DMS79 (cell line): ENCODE data around the gene GSN.

Source experiments
- DNase-seq: peaks from one replicate; lab custom pipeline; 2025; lab: John Stamatoyannopoulos, UW

GSN gene

GRCh38 chr9:121323449-121324151, 55.6 kb downstream of the GSN start:
- no peak for DNase-seq

- DNase-seq: no peak
Measured at GRCh38 chr9:121324316-121324715, 56.4 kb downstream of the GSN start.

- DNase-seq: no peak
Measured at GRCh38 chr9:121324755-121325154, 56.8 kb downstream of the GSN start.

- DNase-seq: no peak
Measured at GRCh38 chr9:121325387-121325786, 57.4 kb downstream of the GSN start.

- no peak for DNase-seq
Measured at GRCh38 chr9:121326130-121326838, 58.3 kb downstream of the GSN start.

- DNase-seq: no peak
Measured at GRCh38 chr9:121326901-121327613, 59.1 kb downstream of the GSN start.

- no peak for DNase-seq
Measured at GRCh38 chr9:121328476-121328875, 60.5 kb downstream of the GSN start.

- no peak for DNase-seq
Measured at GRCh38 chr9:121328876-121329681, 61.1 kb downstream of the GSN start.

- no peak for DNase-seq
Measured at GRCh38 chr9:121331549-121331948, 63.6 kb downstream of the GSN start.

- DNase-seq: no peak
Measured at GRCh38 chr9:121331992-121332685, 64.2 kb downstream of the GSN start.

- DNase-seq: no peak
Measured at GRCh38 chr9:121333950-121334773, 66.2 kb downstream of the GSN start.

GRCh38 chr9:121336665-121337064, 68.7 kb downstream of the GSN start:
- DNase-seq: no peak

- DNase-seq: no peak
Measured at GRCh38 chr9:121339437-121339836, 71.5 kb downstream of the GSN start.

GRCh38 chr9:121340676-121341392, 72.9 kb downstream of the GSN start:
- no peak for DNase-seq

- peak; percentile 58 for DNase-seq
Measured at GRCh38 chr9:121344184-121344583, 76.2 kb downstream of the GSN start.

GRCh38 chr9:121345070-121345469, 77.1 kb downstream of the GSN start:
- DNase-seq: no peak

GRCh38 chr9:121348221-121348620, 80.3 kb downstream of the GSN start:
- DNase-seq: no peak

- DNase-seq: no peak
Measured at GRCh38 chr9:121349009-121349408, 81.0 kb downstream of the GSN start.

- DNase-seq: no peak
Measured at GRCh38 chr9:121350036-121350435, 82.1 kb downstream of the GSN start.

GRCh38 chr9:121350993-121351561, 83.1 kb downstream of the GSN start:
- DNase-seq: peak; percentile 65
